GM12891 (cell line): ENCODE results near the gene PDLIM3.

ENCODE experiments used
- DNase-seq: peaks from one replicate; pipeline ENCODE4 v3.0.0; 2011; ENCODE audit warnings: low spot score; ENCODE audit not compliant: insufficient read length
- FAIRE-seq: peaks from 2 replicates; lab custom pipeline; 2011; peaks lifted over from hg19 to GRCh38; lab: Jason Lieb, UNC
- PAX5 ChIP-seq: IDR thresholded peaks from 2 replicates; pipeline ENCODE4 v1.6.1; 2011; ENCODE audit warnings: low read length, moderate library complexity, mild to moderate bottlenecking; ENCODE audit not compliant: insufficient read depth, severe bottlenecking
- POLR2A ChIP-seq: IDR thresholded peaks from 2 replicates; pipeline ENCODE4 v1.6.1; 2011; ENCODE audit warnings: low read depth, low read length, control low read depth
- POLR2AphosphoS5 ChIP-seq: IDR thresholded peaks from 2 replicates; pipeline ENCODE4 v1.6.1; 2011; ENCODE audit warnings: low read depth, low read length, control low read depth
- POU2F2 ChIP-seq: IDR thresholded peaks from 2 replicates; pipeline ENCODE4 v1.6.1; 2011; ENCODE audit warnings: low read depth, mild to moderate bottlenecking, control low read depth, low read length, moderate library complexity
- SPI1 ChIP-seq: IDR thresholded peaks from 2 replicates; pipeline ENCODE4 v1.6.1; 2011; ENCODE audit warnings: low read depth, low read length, control low read depth
- TAF1 ChIP-seq: IDR thresholded peaks from 2 replicates; pipeline ENCODE4 v1.6.1; 2011; ENCODE audit warnings: low read depth, low read length, control low read depth

Gene PDLIM3

DNA sequence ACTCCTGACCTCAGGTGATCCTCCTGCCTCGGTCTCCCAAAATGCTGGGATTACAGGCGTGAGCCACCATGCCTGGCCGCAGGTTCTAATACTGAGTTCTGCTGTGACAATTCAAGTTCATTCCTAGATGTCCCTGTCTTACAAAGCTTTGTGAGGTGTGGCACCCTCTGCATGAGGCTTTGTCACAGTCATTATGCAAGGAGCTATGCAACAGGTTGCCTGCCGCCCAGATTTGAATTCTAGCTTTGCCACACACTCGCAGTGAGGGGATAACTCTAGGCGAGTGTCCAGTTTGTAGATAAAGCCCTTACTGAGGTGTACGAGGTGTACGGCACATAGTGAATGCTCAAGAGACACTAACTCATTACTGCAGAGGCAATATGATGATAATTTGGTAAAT is 67.3 kb downstream of the PDLIM3 start:
- FAIRE-seq (no peak), DNase-seq (no peak)
- TF ChIP-seq POU2F2, result no peak
- TF ChIP-seq SPI1, result no peak
- TF ChIP-seq TAF1, result no peak
- TF ChIP-seq POLR2A, result no peak
- no peak for TF ChIP-seq POLR2AphosphoS5
- no peak for TF ChIP-seq PAX5

GRCh38 chr4:185467101-185467500 is 68.2 kb downstream of the PDLIM3 start:
- FAIRE-seq, result no peak
- DNase-seq, result no peak
- no peak for TF ChIP-seq SPI1
- TF ChIP-seq POLR2A, result no peak
- TF ChIP-seq TAF1, result no peak
- TF ChIP-seq POLR2AphosphoS5, result no peak
- no peak for TF ChIP-seq POU2F2
- no peak for TF ChIP-seq PAX5

- no peak for TF ChIP-seq POU2F2
- no peak for TF ChIP-seq POLR2AphosphoS5
- no peak for TF ChIP-seq SPI1
- TF ChIP-seq TAF1, result no peak
- TF ChIP-seq POLR2A, result no peak
- no peak for TF ChIP-seq PAX5
- no peak for DNase-seq
- no peak for FAIRE-seq
Measured at GRCh38 chr4:185465707-185466106, 69.6 kb downstream of the PDLIM3 start.

GRCh38 chr4:185464887-185465286 is 70.4 kb downstream of the PDLIM3 start:
- DNase-seq (no peak), FAIRE-seq (no peak)
- TF ChIP-seq PAX5, result no peak
- no peak for TF ChIP-seq POLR2A
- TF ChIP-seq POLR2AphosphoS5, result no peak
- no peak for TF ChIP-seq TAF1
- TF ChIP-seq POU2F2, result no peak
- no peak for TF ChIP-seq SPI1

DNA sequence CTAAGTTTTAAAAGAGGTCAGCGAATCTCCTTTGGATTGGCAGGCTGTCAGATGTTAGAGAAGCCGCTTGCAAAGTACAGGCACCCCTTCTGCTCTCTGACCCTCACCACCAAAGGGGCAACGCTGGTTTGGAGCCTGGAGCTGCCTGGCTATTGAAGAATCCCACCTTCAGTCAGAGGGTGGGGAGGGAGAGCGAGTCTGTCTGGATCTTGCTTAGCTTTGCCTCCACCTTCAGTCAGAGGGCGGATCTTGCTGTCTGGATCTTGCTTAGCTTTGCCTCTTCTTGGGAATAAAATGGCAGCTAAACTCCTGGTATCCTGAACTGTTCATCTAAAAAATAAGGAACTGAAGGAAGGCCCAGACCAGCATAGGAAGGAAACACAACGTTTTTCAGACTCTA is 71.1 kb downstream of the PDLIM3 start:
- TF ChIP-seq POLR2A (no peak), TAF1 (no peak), POU2F2 (no peak), SPI1 (no peak), PAX5 (no peak), POLR2AphosphoS5 (no peak)
- DNase-seq (no peak), FAIRE-seq (no peak)

DNA sequence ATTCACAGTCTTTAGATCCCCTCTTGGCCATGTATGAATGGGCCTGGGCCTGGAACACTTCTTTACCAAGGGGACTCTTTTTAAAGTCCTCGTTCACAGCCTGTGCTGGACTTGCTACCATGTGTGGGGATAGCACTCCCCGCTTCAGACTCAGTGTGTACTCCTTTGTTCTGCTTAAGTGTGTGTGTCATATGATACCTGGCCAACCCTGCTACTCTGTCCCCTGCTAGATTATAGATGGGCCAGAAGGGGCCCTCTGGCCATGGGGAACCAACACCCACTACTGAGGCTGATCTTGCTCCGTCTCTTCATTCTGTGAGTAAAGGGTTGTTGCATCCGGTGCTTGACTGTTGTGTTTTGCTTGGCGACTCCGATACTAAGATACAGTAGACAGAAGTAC is 71.8 kb downstream of the PDLIM3 start:
- TF ChIP-seq POU2F2 (no peak), PAX5 (no peak), TAF1 (no peak), SPI1 (no peak), POLR2AphosphoS5 (no peak), POLR2A (no peak)
- FAIRE-seq (no peak), DNase-seq (no peak)

GRCh38 chr4:185461565-185461964 is 73.7 kb downstream of the PDLIM3 start:
- DNase-seq (no peak), FAIRE-seq (no peak)
- TF ChIP-seq TAF1 (no peak), POU2F2 (no peak), PAX5 (no peak), POLR2AphosphoS5 (no peak), POLR2A (no peak), SPI1 (no peak)

DNA sequence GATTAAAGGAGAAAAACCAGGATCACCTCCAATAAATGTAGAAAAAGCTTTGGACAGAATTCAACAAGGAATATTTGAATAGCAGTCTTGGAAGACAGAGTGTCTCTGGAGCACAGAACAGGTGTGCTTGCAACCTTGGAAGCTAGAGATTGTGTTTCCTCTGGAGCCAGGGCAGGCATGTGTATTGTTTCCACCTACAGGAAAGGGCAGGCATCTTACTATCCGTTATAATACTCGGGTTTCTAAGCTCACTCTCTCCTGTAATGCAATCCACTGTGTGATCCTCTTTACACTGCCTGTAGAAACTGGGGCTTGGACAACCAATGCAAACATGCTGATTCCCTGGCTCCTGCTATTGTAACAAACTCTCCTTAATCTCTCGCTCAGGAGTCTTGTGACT is 78.2 kb downstream of the PDLIM3 start:
- DNase-seq, result no peak
- peak; percentile 50 for FAIRE-seq
- TF ChIP-seq TAF1 (no peak), POLR2A (no peak), POU2F2 (no peak), SPI1 (no peak), PAX5 (no peak), POLR2AphosphoS5 (no peak)

DNA sequence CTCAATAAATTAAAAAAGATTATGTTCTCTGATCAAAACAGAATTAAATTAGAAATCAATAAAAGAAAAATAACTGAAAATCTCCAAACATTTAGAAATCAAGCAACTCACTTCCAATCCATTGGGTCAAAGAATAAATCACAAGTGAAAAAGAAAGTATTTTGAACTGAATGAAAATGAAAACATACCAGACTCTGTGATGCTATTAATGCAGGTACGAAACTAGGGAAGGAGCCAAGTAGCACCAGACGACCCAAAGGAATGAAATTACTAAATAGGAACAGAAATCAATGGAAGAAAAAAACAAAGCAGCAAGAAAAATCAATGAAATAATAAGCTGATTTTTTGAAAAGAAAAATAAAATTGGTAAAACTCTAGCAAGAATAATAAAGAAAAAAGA is 79.2 kb downstream of the PDLIM3 start:
- TF ChIP-seq PAX5, result no peak
- TF ChIP-seq SPI1, result no peak
- no peak for TF ChIP-seq TAF1
- TF ChIP-seq POLR2A, result no peak
- TF ChIP-seq POLR2AphosphoS5, result no peak
- FAIRE-seq (no peak), DNase-seq (no peak)
